HPDE6-E6E7 (cell line): ENCODE measurements around the gene RGSL1.

Experiments
- DNase-seq: peaks from one replicate; pipeline ENCODE4 v3.0.0; 2011; ENCODE audit warnings: missing footprints; ENCODE audit errors: extremely low spot score

The RGSL1 gene

DNA sequence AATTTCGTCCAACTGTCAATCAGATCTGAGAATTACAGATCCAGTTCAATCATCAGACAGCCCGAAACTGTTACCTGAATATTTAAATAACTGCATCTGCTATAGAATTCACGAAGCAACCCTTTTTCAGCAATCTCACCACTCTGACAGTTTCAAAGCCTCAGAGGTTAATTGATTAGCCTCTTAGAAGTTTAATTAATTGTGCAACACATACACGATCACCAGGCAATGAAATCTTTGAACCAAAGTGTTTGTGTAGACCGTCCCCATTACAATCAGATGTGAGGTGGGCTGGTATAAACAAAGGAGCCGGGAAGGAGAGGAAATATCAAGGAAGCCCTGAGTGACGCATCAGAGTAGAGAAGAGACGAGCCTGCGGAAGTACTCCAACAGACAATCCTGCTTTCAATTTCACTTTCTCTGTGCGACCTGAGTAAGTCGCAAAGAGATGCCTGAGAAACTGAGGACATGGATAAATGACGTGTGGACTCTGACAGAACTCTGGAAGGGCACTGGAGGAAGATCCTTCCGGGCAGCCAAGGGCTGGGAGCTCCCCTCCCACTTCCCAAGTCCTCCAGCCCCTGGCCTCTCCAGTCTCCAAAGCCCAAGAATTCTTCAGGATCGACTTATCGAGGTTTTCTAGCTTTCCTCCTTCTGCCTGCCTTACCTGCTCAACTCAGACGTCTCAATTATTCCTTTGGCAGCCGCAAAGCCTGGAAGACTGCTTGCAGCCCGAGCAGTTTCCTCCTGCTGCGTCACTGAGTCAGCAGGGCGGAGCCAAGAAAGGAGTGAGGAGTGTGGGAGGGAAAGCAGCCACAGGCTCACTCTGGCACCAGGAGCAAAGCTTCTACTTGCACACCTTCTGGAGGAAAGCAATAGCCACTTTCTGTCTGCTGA, 138.8 kb downstream of the RGSL1 start, which contains the start of gene RNASEL:
TSS of gene RNASEL (minus strand) at position 757 of the 897 bp plus-strand sequence. CDS start 2,450 bp downstream, outside the sequence.
- DNase-seq, result peak; percentile 81

DNA sequence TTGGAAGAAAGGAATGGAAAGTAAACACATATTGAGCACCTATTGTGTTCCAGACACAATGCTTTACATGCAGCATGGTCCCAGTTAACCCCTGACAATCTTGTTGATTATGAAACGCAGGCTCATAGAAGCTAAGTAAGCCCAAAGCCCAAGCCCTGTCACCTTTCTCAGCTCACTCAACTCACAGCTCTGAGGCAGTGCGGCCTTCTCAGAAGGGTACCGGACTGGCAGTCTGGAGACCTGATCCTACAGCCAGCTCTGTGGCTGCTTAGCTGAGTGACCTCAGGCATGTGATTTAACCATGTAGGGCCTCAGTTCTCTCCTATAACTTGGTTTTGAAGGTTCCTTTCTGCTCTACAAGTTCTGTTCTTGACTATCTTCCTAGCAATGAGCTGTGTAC, 139.6 kb downstream of the RGSL1 start:
- no peak for DNase-seq

DNA sequence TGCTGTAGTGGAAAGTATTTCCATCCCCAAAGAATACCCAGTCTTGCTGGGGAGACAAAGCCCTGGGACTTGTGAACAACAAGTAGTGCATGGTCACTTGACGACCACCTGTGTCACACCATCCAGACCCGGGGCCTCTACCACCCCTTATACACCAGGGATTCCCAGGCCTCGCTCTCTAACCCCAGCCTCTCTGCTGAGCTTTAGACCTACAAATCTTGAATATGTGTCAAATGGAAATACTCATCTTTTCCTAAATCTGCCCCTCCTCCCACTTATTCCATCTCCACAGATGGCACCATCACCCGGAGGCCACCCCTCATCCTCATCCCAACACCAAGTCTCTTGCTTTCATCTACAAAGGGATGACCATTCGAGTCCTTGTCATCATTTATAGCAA, 140.0 kb downstream of the RGSL1 start:
- no peak for DNase-seq

DNA sequence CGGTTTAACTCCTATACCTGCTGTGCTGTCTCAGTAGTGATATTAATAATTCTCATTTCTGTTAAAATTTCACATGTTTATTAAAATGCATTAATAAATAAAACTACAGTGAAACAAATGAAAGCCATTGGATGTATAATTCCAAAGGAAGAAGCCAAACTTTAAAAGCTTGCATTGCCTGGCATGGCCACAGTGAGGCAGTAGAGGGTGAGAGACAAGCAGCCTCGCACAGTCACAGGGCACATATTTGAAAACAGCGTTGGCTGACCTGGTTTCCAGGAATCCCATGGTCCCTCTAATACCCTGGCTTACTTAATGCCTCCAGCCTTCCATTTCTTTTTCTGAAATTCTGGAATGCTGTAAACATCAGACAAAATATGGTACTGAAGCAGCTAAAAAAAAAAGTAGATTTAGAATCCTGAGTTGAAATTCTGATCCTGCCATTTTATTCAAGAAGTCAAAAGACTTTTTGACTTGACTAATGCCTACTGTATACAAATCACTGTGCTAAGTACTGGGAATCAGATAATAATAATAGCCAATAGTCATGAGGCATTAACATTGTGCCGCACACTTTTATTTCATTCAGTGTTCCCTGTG, 145.8 kb downstream of the RGSL1 start:
- peak; percentile 51 for DNase-seq

DNA sequence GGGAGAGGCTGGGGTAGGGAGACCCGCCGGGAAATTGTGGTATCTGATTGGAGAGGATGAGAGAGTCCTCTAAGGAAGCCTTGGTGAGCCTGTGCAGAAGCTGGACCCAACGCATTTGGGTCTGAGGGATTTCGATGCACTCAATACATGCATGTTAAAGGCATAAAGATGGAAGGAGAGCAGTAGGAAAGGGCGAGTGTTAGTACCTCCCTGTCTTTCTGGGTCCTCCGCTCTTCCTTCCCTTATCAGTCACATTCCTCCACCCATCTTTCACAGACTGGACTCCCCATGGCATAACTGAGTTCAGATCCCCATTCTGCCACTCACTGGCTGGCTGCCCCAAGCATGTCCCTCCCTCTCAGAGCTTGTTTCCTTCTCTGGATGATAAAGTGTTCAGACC, 147.0 kb downstream of the RGSL1 start:
- no peak for DNase-seq

DNA sequence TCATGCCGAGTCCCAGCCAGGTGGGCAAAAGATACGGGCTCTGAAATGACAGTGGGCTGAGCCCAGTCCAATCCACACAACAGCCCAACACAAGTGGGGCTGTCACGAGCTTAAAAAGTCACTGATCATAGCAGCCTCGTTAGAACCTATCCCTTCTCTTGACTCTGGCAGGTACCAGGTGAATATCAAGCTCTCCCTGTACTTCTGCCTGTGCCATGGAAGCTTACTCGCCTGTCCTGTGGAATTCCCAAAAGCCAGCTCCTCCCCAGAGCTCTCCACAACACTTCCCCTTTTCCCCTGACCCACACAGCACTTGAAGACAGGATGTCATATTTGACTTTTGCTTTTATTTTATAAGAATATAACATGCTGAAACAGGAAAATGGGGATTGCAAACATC, 148.3 kb downstream of the RGSL1 start:
- no peak for DNase-seq

DNA sequence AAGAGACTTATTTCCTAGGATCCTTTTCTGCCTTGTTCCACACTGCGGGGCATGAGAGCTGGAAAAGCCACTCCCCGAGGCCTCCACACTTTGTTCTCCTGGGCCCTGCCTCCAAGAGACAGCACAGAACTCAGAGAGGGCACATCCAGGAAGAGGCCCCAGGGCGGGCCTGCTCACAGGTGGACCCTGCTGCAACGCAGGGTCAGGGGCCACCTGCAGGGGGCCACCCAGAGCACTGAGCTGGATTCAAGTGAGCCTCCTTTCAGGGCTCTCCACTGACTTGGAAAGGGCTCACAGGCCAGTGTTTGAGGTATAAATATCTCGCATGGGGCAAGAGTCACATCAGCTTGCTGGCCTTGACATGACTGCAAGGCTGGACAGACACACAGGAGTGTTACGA, 149.4 kb downstream of the RGSL1 start:
- no peak for DNase-seq

DNA sequence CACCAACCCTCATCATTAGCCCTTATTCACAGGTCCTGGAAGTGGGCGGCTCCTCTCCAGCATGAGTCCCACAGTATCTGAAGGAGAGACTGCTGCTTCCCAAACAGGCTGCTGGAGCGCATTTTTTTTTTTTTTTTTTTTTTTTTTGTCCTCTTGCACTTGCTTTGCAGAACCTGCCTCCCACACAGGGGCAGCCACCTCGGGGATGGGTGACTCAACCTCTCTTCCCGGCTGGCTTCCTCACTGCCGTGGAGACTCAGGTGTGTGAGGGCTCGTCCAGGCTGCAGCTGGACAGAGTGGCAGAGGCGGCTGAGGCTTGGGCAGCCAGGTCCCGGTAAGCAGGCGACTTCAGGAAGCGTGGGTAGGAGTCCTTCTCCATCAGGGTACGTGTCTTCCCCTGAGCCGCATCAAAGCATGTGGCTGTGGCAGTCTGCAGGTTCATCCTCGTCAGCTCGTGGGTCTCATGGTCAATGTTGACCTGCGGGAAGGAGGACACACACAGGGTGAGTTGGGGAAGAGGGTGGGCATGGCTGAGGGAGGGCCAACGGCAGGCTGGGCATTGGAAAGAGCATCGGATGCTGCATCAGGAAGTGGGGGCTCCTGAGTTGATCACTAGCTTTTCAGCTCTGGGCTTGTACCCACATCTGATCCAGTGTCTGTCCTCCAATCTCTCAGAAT, 150.2 kb downstream of the RGSL1 start:
- DNase-seq, result no peak

DNA sequence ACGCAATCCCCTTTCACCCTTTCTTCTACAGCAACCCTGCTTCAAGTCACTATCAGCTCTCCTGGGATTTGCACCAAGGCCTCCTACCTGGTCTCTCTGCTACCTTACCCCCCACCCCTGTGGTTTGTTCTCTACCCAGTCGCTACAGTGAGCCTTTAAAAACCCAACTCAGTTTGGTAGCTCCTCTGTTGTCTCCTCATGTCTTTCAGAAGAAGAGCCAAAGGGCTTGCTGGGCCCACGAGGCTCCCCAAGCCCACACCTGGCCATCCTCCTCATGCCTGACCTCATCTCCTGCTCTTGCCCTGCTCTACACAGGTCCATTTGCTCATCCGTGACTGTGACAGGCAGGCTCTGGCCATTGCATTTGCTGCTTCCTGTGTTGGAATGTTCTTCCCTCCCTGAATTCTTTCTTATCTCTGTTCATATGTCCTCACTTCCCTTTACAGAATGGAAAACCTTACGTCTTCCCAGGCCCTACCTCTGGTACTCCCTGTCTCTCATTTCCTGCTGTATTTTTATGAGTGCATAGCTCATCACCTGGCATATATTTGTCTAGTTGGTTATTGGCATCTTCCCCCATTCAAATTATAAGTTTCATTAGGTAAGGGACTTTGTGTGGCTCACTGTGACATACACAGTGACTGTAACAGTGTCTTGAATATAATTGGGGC, 150.9 kb downstream of the RGSL1 start:
- no peak for DNase-seq

DNA sequence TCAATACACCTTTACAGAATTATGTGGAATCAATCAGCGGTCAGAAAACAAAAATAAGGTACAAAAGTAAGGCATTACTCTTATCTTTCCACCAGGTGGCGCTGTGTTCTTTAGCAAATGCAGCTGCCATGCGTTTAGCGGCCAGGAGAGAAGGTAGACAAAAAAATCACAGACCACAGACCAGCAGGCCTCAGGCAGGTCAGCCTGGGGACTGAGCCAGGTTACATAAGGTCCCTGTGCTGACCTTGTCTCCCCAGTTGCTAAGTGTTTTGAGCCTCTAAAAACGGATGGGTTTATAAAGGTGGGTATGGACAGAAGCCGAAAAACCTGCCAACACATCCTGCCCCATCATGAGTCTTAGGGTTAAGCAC, 151.5 kb downstream of the RGSL1 start:
- peak; percentile 42 for DNase-seq

DNA sequence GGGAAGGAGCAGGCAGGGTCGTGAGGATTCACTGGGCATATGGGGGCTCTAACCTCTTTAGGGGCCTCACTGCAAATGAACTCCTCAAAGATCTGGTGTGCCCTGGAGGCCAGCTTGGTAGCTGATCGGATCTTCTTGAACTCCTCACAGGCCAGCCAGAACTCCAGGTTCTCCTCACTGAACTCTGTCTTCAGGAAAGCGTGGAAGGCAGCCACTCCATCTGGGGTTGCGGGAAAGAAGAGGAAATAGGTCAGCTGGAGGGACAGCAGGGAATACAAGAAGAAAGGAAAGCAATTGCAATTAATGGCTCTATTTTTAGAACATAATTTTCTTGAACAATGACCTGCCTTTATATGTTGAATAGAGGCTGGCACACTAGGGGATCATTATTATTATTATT, 152.0 kb downstream of the RGSL1 start:
- no peak for DNase-seq

DNA sequence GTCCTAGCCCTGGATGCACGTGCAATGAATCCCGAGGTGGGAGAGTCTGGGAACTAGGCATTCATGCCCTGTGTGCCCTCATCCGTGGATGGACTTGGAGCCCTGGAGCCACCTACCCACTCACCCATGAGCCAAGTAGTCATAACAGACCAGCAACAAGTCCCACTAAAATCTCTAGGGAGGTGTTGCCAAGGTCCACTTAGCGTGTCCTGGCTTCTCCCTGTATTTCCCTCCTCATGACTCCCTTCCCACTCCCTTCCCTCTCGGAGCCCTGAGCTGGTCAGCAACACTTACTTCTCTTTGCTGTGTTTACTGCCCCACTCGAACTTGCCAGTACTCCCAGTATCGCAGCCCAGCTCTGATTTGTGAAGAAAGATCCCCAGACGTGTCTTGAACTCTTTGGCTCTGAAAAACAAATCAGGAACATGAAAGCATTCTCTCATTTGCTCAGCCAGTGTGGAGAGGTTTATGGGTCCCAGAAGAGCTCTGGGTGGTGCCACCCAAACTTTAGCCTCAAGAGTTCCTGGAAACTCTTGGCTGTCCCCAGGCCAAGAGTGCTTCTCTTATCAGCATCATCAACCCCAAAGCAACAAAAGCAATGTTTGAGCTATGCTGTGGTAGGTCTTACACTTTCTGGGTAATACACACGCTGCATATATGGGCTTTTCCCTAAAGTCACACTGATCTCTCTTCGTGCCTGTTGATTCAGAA, 153.1 kb downstream of the RGSL1 start:
- DNase-seq, result no peak

DNA sequence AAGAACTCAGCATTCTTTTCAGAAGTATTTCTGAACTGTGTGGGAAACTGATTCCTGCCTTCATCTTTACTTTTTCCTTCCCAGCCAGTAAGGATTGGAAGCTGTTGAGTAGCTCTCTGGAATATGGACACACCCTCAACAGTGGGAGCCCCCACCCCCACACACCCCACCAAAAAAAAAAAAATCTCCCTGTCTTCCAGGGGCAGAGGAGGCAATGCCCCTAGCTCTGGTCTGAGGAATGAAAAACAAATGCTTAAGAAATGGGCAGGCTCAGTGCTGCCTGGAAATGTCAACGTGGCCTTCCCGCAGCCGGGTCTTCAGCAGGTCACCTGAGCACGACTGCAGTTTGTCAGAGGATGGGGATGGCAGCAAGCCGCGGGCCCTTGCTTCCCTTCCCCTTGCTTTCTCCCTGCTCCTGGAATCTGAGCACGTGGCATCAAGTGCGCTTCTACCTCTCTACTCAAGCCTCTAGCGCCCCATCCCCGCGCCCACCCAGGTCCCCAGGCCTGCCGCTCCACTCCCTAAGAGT, 153.8 kb downstream of the RGSL1 start:
- DNase-seq, result no peak

DNA sequence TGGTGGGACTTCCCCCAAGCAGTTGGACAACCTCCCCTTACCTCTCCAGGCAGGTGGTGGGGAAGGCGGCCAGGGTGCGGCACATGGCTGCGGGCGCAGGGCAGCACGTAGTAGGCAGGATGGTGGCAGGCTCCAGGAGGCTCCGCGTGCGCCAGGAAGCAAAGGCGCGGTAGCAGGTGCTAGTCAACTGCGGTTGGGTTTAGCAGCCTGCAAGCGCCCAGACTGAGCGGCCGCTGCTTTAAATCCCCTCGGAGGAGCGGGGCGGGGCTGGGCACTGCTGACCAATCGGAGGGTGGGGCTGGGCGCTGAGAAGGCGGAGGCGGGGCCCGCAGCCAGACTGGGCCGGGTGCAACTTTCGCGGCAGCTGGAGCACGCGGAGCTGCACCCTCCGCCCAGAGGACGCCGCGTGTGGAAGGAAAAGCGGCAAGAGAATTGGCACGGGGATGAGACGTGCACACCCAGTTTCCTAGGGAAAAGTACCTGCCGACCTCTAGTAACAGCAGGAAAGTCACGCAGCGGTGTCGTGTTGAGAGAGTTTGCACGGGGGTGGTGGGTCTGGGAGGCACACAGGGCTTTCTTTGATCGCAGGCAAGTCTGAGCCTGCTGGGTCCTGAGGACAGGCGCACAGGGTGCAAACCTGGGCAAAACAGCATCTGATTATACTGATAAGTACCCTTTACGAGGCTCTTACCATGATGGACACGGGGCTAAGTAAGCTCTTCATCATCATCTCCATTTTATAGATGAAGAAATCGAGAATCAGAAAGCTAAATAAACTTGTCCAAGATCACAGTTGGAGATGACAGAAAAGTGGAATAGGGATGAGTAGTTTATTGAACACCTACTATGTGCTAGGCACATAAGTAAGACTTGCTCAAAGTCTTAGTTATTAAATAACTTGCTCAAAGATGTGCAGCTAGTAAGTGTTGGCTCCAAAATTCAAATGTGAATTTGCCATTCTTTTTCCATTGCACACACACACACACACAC, 154.5 kb downstream of the RGSL1 start, which contains the start of gene RGS16:
TSS of gene RGS16 (minus strand) at position 215 of the 990 bp plus-strand sequence. CDS start at position 85, 130 bp downstream.
- DNase-seq, result peak; percentile 95

DNA sequence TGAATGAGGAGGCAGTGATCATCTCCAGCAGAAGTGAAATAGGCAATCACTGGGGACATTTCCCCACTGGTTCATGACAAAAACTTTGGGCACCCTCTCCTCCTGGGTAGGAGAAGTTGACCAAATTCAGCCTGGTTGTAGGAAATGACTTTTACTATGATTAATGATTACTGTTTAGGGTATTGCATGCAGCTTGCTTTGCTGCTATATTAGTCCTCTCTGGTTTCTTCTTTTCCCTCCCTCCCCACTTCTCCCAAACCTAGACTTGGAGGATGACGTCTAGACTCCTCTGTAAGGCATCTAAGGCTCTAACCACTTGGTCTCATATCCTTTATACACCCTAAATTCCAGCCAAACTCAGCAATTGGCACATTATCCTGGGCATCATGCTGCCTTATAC, 157.6 kb downstream of the RGSL1 start:
- no peak for DNase-seq

DNA sequence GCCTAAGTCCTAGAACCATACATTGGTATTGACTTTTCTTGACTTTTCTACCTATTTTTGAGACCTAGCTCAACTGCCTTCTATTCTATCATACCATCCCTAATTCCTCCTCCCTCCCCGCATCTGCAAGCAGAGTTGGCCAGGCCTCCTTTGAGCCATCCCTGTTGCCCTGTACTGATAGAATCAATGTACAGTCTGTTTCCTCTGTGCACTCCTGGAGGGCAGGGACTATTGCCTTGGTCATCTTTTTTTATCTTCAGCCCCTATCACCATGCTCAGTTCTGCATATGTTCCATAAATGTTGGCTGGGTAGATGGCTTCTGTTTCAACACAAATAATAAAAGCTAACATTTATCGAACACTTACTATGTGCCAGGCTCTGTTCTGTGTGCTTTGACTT, 158.3 kb downstream of the RGSL1 start:
- no peak for DNase-seq

DNA sequence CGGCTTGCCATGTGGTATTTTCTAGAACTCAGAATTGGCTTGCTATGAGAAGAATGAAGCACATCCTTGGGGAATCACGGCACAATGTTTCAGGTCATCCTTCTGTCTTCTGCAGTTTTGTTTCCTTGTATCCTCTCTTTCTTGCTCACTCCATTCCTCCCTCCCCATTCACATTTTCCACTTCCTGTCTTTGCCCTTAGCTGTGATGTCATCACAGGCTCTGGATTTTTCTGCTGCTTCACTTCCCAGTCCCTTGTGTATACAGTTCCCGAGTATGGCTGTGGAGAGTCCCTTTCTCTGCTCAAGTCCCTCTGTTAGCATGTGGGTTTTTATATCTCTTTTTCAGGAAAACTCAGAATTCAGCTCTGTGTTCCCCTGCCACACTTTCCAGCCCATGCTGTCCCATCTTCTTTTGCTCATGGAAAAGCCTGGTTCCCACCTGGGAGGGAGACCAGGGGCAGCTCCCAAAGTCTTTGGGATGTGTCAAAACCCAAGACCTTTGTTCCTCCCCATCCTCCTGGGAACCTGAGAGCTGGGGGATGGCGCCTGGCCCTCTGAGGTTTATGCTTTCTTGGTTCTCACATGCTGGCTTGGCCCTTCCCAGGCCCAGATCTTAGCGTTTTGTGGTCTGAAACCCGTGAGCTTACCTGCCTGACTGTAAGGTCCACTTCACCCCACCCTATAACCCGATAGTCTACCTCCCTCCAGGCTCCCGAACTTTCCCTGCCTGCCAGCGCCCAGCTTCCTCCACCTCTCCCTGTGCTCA, 159.1 kb downstream of the RGSL1 start:
- DNase-seq, result no peak
